Measurements from ENCODE around the gene TEAD1.

The TEAD1 gene

DNA sequence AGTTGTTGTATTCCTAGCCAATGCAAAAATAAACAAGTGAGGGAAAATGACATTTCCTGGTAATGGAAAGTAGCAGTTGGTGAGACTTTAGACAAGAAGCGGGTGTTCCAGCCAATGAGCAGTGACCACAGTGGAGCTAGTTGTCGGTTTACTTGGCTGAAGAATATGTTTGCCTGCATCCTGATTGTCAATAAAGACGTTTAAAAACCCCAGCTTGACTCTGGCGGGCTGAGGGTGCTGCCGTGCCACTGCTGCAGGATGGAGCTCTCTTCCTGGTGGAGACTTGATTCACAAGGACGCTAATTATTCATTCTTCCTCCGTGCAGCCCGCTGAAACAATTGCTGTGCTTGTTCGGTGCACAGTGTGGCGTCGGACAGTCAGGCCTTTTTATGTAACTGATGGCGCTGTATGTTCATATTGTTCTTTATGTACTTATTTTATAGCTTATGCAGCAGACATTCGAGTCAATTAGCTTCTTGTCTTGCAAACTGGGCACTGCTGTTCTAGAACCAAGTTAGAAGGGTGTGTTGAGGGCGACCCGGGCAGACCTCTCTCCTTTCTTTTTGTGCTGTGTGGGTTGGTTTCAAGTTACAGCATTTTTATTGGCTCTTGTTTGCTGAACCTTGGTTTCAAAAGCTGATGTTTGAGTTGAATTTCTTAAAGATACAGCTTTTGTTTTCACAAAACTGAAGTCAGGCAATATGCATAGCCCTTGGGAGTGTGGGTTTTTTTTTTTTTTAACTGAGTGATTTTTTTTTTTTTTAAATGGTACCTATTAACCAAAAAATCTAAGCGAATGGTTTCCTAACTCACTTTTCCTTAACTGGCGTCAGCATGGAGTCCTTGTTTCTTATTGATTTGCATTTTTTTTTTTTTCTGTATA, 153.9 kb downstream of the TEAD1 start:
- peak overlapping the region; percentile 25 for H3K4me3 ChIP-seq (ENCODE audit: low read depth, low read length)

DNA sequence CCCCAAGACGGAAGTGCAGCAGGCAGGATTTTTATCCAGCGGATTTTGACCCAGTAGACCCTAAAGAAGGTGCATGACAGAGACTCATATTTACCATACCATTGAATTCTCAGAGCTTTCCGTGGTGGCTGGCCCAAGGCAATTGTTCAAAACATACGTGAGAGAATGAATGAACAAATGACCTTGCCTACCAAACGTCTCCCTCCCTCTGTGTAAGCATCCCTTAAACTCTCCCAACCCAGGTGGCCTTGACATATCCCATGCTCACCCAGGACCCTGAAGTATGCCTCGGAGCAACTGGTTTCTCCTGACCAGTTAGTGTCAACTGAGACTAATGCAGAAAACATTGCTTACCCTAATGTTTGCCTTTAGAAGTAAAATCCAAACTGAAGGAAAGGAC, 154.9 kb downstream of the TEAD1 start:
- H3K4me3 ChIP-seq (ENCODE audit: low read depth, low read length), result no peak overlapping the region

DNA sequence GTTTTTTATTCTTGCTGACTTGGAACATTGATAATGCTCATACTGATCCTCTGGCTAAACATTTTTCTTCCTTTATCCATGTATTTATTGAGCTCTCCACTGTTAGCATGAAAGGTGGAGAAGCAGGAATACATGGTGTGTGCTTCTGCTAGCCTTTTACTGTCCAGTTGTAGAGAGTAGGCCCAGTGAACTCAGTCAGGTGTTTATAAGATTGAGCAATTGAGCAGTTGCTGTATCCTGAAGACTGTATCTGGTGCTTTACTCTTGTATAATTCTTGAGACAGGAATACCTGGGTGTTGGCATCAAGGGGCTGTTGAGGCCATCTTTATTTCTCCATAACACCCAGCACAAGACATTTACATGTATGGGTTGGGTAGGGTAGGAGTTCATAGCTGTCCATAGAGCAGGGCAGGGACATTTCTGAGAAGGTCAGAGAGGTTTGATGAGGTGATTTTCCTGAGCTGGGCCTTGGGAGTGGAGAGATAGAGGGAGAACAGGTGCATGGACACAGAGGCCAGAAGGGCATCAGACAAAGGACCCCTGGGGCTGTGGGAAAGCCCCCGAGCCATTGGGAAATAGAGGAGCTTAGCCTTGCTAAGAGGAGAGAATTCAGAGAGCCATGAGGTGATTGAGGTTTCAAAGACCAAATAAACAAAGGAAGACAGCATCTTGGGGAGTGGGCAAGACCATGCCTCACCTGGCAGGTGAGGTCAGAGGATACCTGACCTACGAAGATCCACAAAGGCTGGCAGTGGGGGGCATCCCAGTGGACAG, 155.5 kb downstream of the TEAD1 start:
- no peak overlapping the region for H3K4me3 ChIP-seq (ENCODE audit: low read depth, low read length)

DNA sequence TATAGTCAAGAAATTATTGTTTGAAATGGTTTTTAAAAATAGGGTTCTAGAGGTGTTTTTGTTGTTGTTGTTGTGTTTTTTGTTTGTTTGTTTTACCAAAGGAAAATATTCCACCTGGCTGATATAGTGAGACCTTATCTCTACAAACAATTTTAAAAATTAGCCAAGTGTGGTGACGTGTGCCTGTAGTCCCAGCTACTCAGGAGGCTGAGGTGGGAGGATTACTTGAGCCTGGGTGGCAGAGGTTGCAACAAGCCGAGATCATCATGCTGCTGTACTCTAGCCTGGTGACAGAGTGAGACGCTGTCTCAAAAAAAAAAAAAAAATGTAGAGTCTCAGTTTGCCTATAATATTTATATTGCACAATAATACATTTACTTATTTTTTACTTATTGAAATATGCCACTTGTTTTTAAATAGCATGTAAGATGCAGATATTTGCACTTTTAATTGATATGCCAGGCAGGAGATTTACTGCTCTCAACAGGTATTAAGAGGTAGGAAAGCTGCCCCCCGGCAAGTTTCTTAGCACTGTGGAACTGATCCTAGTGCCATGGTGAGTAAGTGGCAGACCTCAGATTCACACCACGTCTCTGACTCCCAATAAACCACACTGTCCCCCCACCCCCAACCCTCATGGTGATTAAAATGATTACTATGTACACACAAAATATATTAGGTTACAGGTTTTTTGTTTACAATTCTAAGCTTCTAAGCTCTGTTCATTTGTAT, 157.4 kb downstream of the TEAD1 start:
- no peak overlapping the region for H3K4me3 ChIP-seq (ENCODE audit: low read depth, low read length)

DNA sequence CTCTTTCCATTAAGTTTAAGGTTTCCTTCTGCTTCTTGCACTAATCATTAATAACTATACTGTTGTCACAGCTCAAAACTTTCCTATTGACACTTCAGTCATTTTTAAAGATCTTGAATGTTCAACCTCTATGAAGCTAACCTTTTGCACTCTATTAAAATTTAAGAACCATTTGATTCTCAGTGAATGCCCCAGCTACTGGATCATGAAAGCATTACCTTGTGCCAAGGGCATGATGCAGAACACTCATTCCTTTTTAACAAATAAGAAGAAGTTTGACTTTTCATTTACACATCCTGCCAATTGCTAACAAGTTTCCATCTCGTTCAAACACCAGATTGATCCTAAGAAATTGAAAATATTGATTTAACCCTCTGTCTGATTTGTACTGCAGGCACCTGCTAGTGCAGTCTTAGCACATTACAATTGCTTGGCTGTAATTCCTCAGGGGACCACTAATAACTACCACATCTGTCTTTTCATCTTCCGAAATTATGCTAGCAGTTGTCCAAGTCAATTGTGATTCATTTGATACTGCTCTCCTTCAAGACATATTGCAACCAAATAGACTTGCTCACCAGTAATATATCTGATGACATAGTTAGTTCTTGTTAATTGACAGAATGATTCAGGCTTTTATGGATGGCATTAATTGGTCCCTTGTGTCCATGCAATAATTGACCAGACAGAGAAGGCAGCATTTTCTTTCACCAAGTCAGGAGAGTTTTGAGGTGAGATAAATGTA, 158.4 kb downstream of the TEAD1 start:
- H3K4me3 ChIP-seq (ENCODE audit: low read depth, low read length), result no peak overlapping the region

DNA sequence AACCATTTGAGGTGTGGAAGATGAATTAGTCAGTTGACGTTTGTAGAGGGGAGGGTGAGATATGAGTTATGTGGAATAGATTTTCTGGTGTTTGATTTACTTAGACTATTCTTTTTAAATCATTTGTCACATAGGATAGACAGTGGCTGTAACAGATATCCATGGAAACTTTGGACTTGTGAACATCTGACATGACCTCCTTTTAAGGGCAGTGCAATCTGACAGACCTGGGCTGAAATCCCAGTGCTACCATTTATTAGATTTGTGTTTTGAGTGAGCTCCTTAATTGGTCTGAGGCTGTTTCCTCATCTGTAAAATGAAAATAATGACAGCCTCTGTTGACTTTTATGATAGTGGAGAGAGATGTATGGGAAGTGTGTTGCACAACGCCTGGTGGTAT, 159.9 kb downstream of the TEAD1 start:
- no peak overlapping the region for H3K4me3 ChIP-seq (ENCODE audit: low read depth, low read length)

DNA sequence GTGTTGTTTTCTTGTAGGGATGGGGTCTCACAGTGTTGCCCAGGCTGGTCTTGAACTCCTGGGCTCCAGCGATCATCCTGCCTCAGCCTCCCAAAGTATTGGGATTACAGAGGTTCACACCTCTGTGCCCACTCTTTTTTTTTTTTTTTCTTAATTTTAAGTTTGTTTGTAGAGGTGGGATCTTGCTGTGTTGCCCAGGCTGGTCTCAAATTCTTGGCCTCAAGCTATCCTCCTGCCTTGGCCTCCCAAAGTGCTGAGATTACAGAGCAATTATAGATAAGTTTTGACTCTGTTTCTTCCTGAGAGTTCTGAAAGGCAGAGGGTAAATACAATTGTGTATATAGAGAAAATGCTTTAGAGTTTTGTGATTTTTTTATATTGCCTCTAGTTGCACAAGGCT, 160.4 kb downstream of the TEAD1 start:
- H3K4me3 ChIP-seq (ENCODE audit: low read depth, low read length), result no peak overlapping the region

DNA sequence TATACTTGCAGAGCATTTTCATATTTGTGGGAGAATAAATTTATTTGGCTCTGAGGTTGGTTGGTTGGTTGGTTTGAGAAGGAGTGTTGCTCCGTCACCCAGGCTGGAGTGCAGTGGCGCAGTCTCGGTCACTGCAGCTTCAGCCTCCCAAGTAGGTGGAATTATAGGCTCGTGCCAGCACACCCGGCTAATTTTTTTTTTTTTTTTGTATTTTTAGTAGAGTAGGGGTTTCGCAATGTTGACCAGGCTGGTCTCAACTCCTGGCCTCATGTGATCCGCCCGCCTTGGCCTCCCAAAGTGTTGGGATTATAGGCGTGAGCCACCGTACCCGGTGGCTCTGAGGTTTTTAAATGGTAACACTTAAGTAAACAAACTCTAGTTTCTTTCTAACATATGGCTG, 161.1 kb downstream of the TEAD1 start:
- H3K4me3 ChIP-seq (ENCODE audit: low read depth, low read length), result no peak overlapping the region

DNA sequence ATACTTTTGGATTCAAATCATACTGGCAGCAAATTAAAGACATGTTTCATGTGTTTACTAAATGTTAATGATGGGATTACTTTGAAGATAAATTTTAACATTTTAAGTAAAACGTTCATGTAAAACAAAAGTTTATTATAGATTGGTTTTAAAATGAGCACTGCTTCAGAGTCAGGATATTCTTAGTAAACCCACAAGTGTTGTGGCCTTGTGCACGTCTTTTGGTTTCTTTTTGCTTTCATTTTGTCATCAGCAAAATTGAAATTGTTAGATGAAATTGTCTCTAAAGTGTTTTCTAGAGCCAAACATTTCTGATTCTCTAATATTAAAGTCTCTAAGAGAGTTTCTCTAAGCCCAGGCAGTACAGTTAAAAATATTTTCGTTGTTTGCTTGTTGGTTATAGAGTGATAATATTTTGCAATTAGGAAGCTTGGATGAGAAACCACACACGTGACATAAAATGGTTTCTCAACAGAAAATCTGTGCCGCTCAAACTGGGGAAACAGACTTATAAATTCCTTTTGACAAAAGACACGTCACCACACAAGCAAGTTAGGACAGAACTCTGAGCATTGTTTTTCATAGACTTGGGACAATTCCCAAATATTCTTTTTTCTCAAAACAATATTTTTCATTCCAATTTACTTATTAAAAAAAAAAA, 164.4 kb downstream of the TEAD1 start:
- no peak overlapping the region for H3K4me3 ChIP-seq (ENCODE audit: low read depth, low read length)

DNA sequence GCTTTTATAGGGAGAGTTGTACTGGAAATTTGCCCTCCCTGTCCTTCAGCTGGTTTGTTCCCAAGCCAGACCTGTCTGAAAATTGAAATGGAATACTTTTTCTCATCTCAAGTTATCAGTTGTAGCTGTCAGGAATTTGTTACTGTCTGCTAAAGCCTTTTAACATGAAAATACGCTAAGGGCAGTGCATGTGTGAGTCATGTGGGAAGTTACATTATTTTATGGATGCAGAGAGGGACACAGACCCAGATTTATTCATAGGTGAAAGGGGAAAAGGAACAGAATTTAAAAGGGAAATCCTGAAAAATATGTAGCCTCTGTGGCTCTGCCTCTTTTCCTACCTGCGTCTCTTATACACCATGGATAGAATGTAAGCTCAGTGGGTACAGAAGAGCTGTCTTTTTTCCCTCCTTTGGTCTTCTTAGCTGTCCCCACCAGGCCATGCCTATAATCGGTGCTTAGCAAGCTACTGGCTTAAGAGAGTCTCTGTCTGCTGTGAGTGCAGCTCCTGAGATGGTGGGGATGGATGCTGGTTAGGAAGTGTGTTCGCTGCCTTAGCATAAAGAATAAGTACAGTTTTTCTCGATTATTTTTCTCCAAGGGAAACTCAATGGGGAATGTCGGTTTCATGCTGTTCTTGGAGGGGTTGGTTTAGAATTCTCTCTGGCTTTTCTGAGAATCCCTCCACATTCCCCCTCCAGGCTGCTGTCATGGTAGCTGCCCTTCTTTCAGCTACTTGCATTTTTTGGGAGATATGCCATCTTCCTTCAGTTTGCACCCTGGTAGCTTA, 166.8 kb downstream of the TEAD1 start:
- H3K4me3 ChIP-seq (ENCODE audit: low read depth, low read length), result no peak overlapping the region

DNA sequence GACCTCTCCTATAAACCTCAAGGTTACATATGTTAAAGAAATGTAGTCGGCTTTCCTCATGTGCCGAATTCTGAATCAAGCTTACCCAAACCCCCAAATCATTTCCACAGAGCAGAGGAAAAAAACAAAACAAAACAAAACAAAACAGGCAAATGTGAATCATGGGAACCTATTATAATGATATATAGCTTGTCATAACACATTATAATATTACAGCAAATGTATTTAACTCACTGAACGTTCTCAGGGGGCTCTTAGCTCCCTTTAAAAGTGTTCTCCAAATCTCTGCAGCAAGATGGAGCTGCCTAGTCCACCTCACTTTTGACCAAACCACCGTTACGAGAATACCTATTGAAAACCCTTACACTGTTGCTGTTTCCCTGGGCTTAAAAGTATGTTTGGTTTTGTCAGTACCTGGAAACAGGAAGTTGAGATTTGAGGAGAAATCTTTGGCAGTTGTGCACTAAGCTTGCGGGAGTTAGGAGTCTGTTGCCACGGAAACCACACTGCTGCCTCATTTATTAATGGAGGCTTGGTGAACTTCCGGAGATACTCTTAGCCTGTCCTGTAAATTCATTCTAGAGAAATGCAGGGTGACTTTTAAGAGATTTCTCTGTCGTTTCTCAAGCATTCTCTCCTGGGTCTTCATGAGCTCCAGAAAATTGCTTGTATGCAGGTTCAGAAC, 167.9 kb downstream of the TEAD1 start:
- H3K4me3 ChIP-seq (ENCODE audit: low read depth, low read length), result no peak overlapping the region

DNA sequence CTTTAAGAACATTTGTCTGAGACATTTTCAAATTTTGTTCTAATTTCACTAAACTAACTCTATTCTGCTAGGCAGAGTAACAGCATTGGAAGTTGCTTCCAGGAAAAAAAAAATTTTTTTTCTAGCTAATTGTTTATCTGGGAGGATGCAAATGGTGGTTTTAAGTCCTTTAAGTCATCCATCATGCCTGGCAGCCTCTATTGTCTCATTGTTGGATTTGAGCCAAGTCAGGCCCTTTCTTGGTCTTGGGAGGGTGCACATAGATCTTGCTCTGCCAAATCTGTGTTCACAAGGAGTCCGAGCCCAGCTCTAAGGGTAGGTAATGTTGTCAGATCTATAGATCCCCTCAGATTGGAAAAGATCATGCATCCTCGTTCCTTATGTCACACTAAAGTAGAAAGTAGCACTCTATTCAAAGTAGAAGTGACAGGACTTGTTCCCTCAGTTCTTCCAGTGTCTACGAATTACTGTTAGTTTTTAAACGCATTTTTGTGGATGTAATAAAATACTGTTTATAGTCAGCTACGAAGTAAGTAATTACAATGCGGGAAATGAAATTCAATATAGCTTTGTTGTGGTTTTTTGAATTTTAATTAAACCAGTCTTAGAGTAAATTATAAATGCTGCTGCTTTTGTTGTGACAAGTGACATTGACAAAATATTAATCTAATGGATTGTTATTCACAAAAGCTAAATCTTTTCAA, 168.9 kb downstream of the TEAD1 start:
- H3K4me3 ChIP-seq (ENCODE audit: low read depth, low read length), result no peak overlapping the region

DNA sequence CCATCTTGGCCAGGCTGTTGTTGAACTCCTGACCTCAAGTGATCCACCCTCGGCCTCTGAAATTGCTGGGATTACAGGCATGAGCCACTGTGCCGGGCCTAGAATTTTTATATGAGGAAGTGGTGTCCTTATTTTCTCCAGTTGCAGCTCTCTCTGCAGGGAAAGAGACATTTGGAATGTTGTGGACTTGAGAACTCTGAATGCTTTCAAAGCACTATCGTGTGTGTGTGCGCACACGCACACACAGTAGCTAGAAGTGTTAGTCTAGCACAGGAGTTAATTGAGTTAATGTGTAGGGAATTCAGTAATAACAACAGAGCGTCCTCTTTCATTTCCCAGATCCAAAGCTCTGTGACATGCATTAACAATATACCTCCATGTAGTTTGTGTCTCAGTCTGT, 170.9 kb downstream of the TEAD1 start:
- no peak overlapping the region for H3K4me3 ChIP-seq (ENCODE audit: low read depth, low read length)

DNA sequence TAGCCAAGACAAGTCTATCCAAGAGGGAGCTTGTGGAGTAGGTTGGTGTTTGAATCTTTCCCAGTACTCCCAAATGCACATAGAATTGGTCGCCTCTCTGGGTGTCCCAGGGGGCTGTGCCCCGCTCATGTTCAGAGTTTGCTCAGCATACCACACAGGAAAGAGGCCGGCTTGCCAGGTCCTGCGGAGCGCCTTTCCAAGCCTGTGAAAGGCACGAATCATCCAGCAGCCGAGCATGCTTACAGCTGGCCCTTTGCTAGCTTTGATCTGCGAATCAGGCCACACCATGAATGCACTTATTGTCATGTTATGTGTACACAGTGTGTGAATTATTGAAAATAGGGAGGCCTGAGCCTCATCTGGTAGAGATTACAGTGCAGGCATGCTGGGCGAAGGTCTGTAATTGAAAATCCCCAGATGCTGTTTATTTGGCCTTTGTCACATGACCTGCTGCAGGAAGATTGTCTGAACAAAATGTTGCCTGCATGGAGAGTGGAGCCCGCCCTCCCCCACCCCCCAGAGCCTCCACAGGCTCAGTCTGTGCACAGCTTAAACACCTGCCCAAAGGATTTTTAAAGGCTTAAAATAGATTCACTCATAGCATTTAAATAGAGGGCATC, 171.6 kb downstream of the TEAD1 start:
- no peak overlapping the region for H3K4me3 ChIP-seq (ENCODE audit: low read depth, low read length)

DNA sequence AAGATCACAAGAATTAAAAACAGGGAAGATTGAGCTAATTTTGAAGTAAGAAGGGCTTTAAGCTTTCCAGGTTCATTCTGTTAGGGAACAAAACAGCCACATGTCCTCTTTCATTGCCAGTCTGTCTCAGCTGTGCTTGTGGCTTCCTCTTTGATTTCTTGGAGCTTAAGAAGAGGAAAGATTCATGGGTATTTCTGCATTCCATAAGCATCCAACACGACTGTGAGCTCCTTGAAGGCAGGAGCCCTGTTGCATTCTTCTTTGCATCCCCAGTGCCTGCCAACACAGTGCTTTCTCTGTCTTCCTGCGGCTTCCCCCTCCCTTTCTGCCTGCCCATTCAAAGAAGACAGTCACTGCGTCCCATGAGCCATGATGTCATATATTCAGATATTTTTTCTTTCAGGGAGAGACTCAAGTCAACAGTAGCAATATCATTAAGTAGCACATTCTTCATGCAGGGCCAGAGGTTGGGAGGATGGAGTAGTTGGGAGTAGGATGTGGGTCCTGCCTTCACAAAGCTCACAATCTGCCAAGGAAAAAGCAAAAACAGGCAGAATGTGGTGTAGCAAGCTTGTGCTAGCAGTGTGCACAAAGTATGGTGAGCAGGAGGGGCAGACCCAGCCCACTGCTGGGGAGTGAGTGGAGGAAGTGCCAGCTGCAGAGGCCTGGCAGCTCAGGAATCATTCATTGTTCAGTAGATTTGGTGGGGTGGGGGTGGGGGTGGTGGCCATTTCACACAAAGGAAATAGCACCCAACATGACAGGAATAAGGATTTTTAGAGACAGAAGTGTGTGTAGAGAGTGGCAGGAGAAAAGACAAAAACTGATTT, 172.8 kb downstream of the TEAD1 start:
- H3K4me3 ChIP-seq (ENCODE audit: low read depth, low read length), result no peak overlapping the region

DNA sequence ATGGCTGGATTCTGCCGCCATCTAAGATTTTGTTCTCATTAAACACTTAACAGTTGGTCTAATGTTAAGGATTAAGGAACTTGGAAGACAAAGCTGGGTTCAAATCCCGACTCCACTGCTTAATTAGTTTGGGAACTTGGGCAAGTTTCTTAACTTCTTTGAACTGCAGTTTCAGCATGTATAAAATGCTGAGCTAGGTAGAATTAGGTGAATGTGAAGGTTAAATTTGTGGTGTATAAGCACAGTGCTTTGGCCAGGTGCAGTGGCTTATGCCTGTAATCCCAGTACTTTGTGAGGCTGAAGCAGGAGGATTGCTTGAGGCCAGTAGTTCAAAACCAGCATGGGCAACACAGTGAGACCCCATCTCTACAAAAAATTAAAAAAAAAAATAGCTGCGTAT, 174.2 kb downstream of the TEAD1 start:
- no peak overlapping the region for H3K4me3 ChIP-seq (ENCODE audit: low read depth, low read length)

DNA sequence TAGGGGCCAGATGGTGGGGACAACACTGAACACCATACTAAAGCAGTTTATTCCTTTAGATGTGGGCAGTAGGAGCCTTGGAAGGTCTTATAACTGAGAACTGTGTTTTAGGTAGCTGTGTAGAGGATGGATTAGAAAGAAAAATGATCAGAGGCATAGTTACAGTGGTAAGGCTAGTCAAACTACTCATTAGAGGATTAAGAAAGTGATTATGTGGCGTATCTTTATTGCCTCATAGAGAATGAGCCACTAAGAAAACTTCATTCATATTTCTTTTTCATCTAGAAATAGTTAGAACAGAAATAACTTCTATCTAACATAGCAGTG, 179.1 kb downstream of the TEAD1 start:
- no peak overlapping the region for H3K4me3 ChIP-seq (ENCODE audit: low read depth, low read length)

All from iPS-11a (cell line).